ENCODE measurements around the gene TMA7B. TPM values are rescaled to one million over a fixed set of nuclear protein-coding genes. Genes with fewer than 3 reads are reported as not detected.

Gene TMA7B
- total and polyA plus RNA-seq, 2 donors (not counting 1 experiment from before 2014, with no cell fraction given) = 0.85 to 1.4 TPM

GRCh38 chr22:39933741-39934140 is 26.5 kb upstream of the TMA7B start:
- Mint-ChIP-seq H3K27me3 (no peaks in the 10 kb centered on the region), H3K4me1 (peaks cover 60% of the 10 kb centered on the region), H3K4me3 (peak overlapping the region; percentile 67), H3K27ac (peak overlapping the region; percentile 83), H3K9me3 (ENCODE audit: insufficient read depth) (no peaks in the 10 kb centered on the region)
- DNase-seq (peak; percentile 60), ATAC-seq (ENCODE audit: low read depth) (peak; percentile 74)
- H3K4me1 ChIP-seq (ENCODE audit: control insufficient read depth in 2 of 2, insufficient read depth in 2 of 2, low read length in 2 of 2) = peaks cover 65 to 75% of the 10 kb centered on the region in 2 donors
- peak overlapping the region; percentile 58 for H3K4me2 ChIP-seq (replicated peaks; ENCODE audit: low read depth, low read length, poor library complexity, severe bottlenecking)
- CTCF ChIA-PET = interaction anchor here (0.6 to 2.6 kb wide), 14 partner anchors 9 to 397 kb away, joined by 3 to 14 read pairs (median 3); no protein-coding TSS in a partner anchor
- H4K20me1 ChIP-seq (ENCODE audit: control insufficient read depth, insufficient read depth, low read length, poor library complexity, severe bottlenecking) = peaks cover 3% of the 10 kb centered on the region
- POLR2A ChIA-PET = interaction anchor here (0.6 kb wide), 3 partner anchors 10 to 15 kb away, joined by 3 to 4 read pairs (median 3); no protein-coding TSS in a partner anchor
- peak overlapping the region; percentile 39 to 69 for H3K27ac ChIP-seq (ENCODE audit: low read length in 2 of 2)
- H3K9ac ChIP-seq (ENCODE audit: low read length) = peak overlapping the region; percentile 3
- 17% methylated on average over 6 of the region's 8 CpGs for WGBS (ENCODE audit: insufficient coverage)
- no peaks in the 10 kb centered on the region for H3K9me3 ChIP-seq (ENCODE audit: control extremely low read depth in 1 of 3, control insufficient read depth in 2 of 3, insufficient read depth in 1 of 3, low read length in 2 of 3)
- TF ChIP-seq EZH2 (IDR thresholded peaks at IDR 0.05; ENCODE audit: borderline replicate concordance, insufficient read depth, low read depth, low read length, poor library complexity, severe bottlenecking) (no peak), CTCF (IDR thresholded peaks at IDR 0.05) (no peak)
- peaks cover 28% of the 10 kb centered on the region for H3K79me2 ChIP-seq (ENCODE audit: control insufficient read depth, insufficient read depth, low read length)
- peak overlapping the region in 3 of 5 experiments; percentile 3 to 21 (median 8) for H3K4me3 ChIP-seq (ENCODE audit: control extremely low read depth in 1 of 5, extremely low read depth in 1 of 5, insufficient read depth in 1 of 5, low read depth in 2 of 5, low read length in 4 of 5)
- intact Hi-C loops (cut with micrococcal nuclease) = loop anchor here (10.0 kb wide), 1 partner anchor 99 kb away; no protein-coding TSS in a partner anchor
- H2AFZ ChIP-seq (ENCODE audit: insufficient read depth, low read depth, low read length, poor library complexity, severe bottlenecking) = peak overlapping the region; percentile 25
- no peaks in the 10 kb centered on the region for H3K36me3 ChIP-seq (replicated peaks in 1 of 2; ENCODE audit: control extremely low read depth in 1 of 2, control insufficient read depth in 1 of 2, extremely low read depth in 1 of 2, insufficient read depth in 2 of 2, low read length in 1 of 2)
- H3K27me3 ChIP-seq (replicated peaks in 1 of 4; ENCODE audit: control extremely low read depth in 1 of 4, control insufficient read depth in 3 of 4, insufficient read depth in 4 of 4, low read length in 3 of 4) = no peaks in the 10 kb centered on the region

GRCh38 chr22:39935116-39935515 is 25.1 kb upstream of the TMA7B start:
- DNase-seq (no peak), ATAC-seq (ENCODE audit: low read depth) (no peak)
- ChIA-PET POLR2A (no interaction called here), CTCF (interaction anchor here (0.6 to 2.6 kb wide), 3 partner anchors 8 to 401 kb away, joined by 3 to 12 read pairs (median 4); no protein-coding TSS in a partner anchor)
- H4K20me1 ChIP-seq (ENCODE audit: control insufficient read depth, insufficient read depth, low read length, poor library complexity, severe bottlenecking) = peaks cover 3% of the 10 kb centered on the region
- no peak for TF ChIP-seq EZH2 (IDR thresholded peaks at IDR 0.05; ENCODE audit: borderline replicate concordance, insufficient read depth, low read depth, low read length, poor library complexity, severe bottlenecking)
- no peak for TF ChIP-seq CTCF (IDR thresholded peaks at IDR 0.05)
- H3K36me3 ChIP-seq (replicated peaks in 1 of 2; ENCODE audit: control extremely low read depth in 1 of 2, control insufficient read depth in 1 of 2, extremely low read depth in 1 of 2, insufficient read depth in 2 of 2, low read length in 1 of 2) = no peaks in the 10 kb centered on the region
- H2AFZ ChIP-seq (ENCODE audit: insufficient read depth, low read depth, low read length, poor library complexity, severe bottlenecking) = no peak overlapping the region
- peaks cover 63% of the 10 kb centered on the region for H3K4me1 Mint-ChIP-seq
- no peak overlapping the region for H3K4me3 Mint-ChIP-seq
- H3K9ac ChIP-seq (ENCODE audit: low read length) = no peak overlapping the region
- H3K27me3 ChIP-seq (replicated peaks in 1 of 4; ENCODE audit: control extremely low read depth in 1 of 4, control insufficient read depth in 3 of 4, insufficient read depth in 4 of 4, low read length in 3 of 4) = no peaks in the 10 kb centered on the region
- H3K9me3 ChIP-seq (ENCODE audit: control extremely low read depth in 1 of 3, control insufficient read depth in 2 of 3, insufficient read depth in 1 of 3, low read length in 2 of 3) = no peaks in the 10 kb centered on the region
- H3K4me1 ChIP-seq (ENCODE audit: control insufficient read depth in 2 of 2, insufficient read depth in 2 of 2, low read length in 2 of 2) = peaks cover 66 to 70% of the 10 kb centered on the region in 2 donors
- WGBS (ENCODE audit: insufficient coverage) = no CpG with 5 or more reads among the region's 4 CpGs
- intact Hi-C loops (cut with micrococcal nuclease) = loop anchor here (10.0 kb wide), 1 partner anchor 100 kb away; no protein-coding TSS in a partner anchor
- H3K27ac Mint-ChIP-seq = peak overlapping the region; percentile 35
- H3K4me3 ChIP-seq (ENCODE audit: control extremely low read depth in 1 of 5, extremely low read depth in 1 of 5, insufficient read depth in 1 of 5, low read depth in 2 of 5, low read length in 4 of 5) = no peak overlapping the region
- peaks cover 37% of the 10 kb centered on the region for H3K79me2 ChIP-seq (ENCODE audit: control insufficient read depth, insufficient read depth, low read length)
- H3K27ac ChIP-seq (ENCODE audit: low read length in 2 of 2) = peak overlapping the region in 1 of 2 donors; percentile 45
- no peaks in the 10 kb centered on the region for H3K27me3 Mint-ChIP-seq
- no peaks in the 10 kb centered on the region for H3K9me3 Mint-ChIP-seq (ENCODE audit: insufficient read depth)
- no peak overlapping the region for H3K4me2 ChIP-seq (replicated peaks; ENCODE audit: low read depth, low read length, poor library complexity, severe bottlenecking)

Data from B cell (primary cell).